Measurements from ENCODE around the gene HSD3B7.
A peak's percentile ranks its signal among the peaks of the same experiment; 100 is the strongest.
"Not testable (repeated sequence)": the region's sequence is repeated elsewhere in the genome, so short reads cannot be mapped to it uniquely, and the experiment has no call there.

HSD3B7 gene

GRCh38 chr16:30984669-30985400 is at the start of gene HSD3B7:
Gene HSD3B7, plus strand, starts transcription at chr16:30985207. Its CDS starts 452 bp downstream, at chr16:30985659.
- peak; percentile 69 for DNase-seq

- no peak for DNase-seq
Measured at GRCh38 chr16:30937692-30938091, 47.3 kb upstream of the HSD3B7 start.

- not testable (repeated sequence) for DNase-seq
Measured at GRCh38 chr16:30939571-30939970, 45.4 kb upstream of the HSD3B7 start.

- no peak for DNase-seq
Measured at GRCh38 chr16:30941600-30942425, 43.2 kb upstream of the HSD3B7 start.

- DNase-seq, result no peak
Measured at GRCh38 chr16:30942426-30942806, 42.6 kb upstream of the HSD3B7 start.

- no peak for DNase-seq
Measured at GRCh38 chr16:30944352-30944751, 40.7 kb upstream of the HSD3B7 start.

- DNase-seq, result no peak
Measured at GRCh38 chr16:30946671-30947540, 38.1 kb upstream of the HSD3B7 start.

GRCh38 chr16:30947541-30947858 is 37.5 kb upstream of the HSD3B7 start:
- DNase-seq, result no peak

- no peak for DNase-seq
Measured at GRCh38 chr16:30947859-30948666, 36.9 kb upstream of the HSD3B7 start.

- no peak for DNase-seq
Measured at GRCh38 chr16:30948667-30949649, 36.0 kb upstream of the HSD3B7 start, which contains the start of gene ORAI3. Gene ORAI3, plus strand, starts transcription at chr16:30949068. Its CDS starts 222 bp downstream, at chr16:30949290.

GRCh38 chr16:30949650-30950515 is 35.1 kb upstream of the HSD3B7 start:
- DNase-seq, result no peak

GRCh38 chr16:30950516-30951065 is 34.4 kb upstream of the HSD3B7 start:
- DNase-seq, result no peak

- no peak for DNase-seq
Measured at GRCh38 chr16:30951193-30951592, 33.8 kb upstream of the HSD3B7 start.

- no peak for DNase-seq
Measured at GRCh38 chr16:30951750-30952149, 33.3 kb upstream of the HSD3B7 start.

GRCh38 chr16:30953111-30953510 is 31.9 kb upstream of the HSD3B7 start:
- DNase-seq, result no peak

- no peak for DNase-seq
Measured at GRCh38 chr16:30953511-30954124, 31.4 kb upstream of the HSD3B7 start.

GRCh38 chr16:30954993-30955392 is 30.0 kb upstream of the HSD3B7 start:
- DNase-seq, result no peak

GRCh38 chr16:30956601-30957455 is 28.2 kb upstream of the HSD3B7 start:
- DNase-seq, result peak; percentile 80
